Measurements from ENCODE around the gene EPAS1.

- TF ChIP-seq POLR2A (IDR thresholded peaks at IDR 0.05; ENCODE audit: low read length) (no peak), GATA1 (IDR thresholded peaks at IDR 0.05; ENCODE audit: low read depth, low read length) (no peak)
These were observed 32.9 kb downstream of the EPAS1 start for GRCh38 chr2:46329803-46330775.

Measured in erythroblast (primary cell).